Measurements from ENCODE around the gene ZDHHC13. TPM values are rescaled to one million over a fixed set of nuclear protein-coding genes. Genes with fewer than 3 reads are reported as not detected.

The ZDHHC13 gene, protein sequence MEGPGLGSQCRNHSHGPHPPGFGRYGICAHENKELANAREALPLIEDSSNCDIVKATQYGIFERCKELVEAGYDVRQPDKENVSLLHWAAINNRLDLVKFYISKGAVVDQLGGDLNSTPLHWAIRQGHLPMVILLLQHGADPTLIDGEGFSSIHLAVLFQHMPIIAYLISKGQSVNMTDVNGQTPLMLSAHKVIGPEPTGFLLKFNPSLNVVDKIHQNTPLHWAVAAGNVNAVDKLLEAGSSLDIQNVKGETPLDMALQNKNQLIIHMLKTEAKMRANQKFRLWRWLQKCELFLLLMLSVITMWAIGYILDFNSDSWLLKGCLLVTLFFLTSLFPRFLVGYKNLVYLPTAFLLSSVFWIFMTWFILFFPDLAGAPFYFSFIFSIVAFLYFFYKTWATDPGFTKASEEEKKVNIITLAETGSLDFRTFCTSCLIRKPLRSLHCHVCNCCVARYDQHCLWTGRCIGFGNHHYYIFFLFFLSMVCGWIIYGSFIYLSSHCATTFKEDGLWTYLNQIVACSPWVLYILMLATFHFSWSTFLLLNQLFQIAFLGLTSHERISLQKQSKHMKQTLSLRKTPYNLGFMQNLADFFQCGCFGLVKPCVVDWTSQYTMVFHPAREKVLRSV
- 10 to 100 TPM in 3 of 4 donors, 1 to 10 TPM in 1; 7.4 to 31.5 (median 12.7) TPM for total RNA-seq

GRCh38 chr11:19116971-19117759 is at the start of gene ZDHHC13:
ZDHHC13 (plus strand) TSS chr11:19117168; CDS start chr11:19117250, 82 bp downstream.
- Histone ChIP-seq H3K9me3 (no peaks in the 10 kb centered on the region), H3K36me3 (no peaks in the 10 kb centered on the region), H3K27ac (peak within 1 kb of the TSS; percentile 55 to 59), H3K27me3 (no peaks in the 10 kb centered on the region), H3K4me1 (no peaks in the 10 kb centered on the region), H3K4me3 (peak within 1 kb of the TSS; percentile 65 to 98)
- DNase-seq: peak; percentile 90 to 93
- peak; percentile 45 to 52 for TF ChIP-seq POLR2A (IDR thresholded peaks at IDR 0.05)
- peak in 1 of 4 experiments; percentile 26 for TF ChIP-seq CTCF (IDR thresholded peaks at IDR 0.05)
- intact Hi-C loops (cut with DNase I; ENCODE audit: low total_unique reads): no loop called here

- intact Hi-C loops (cut with DNase I; ENCODE audit: low total_unique reads): no loop called here
- no peak for TF ChIP-seq POLR2A (IDR thresholded peaks at IDR 0.05)
- peak; percentile 85 to 94 (median 92) for TF ChIP-seq CTCF (IDR thresholded peaks at IDR 0.05)
- H3K4me3 ChIP-seq: no peak overlapping the region
- DNase-seq: peak; percentile 55
- no peaks in the 10 kb centered on the region for H3K4me1 ChIP-seq
- no peaks in the 10 kb centered on the region for H3K9me3 ChIP-seq
- peaks cover 0 to 6% of the 10 kb centered on the region in 2 donors for H3K27me3 ChIP-seq
- no peaks in the 10 kb centered on the region for H3K36me3 ChIP-seq
- no peak overlapping the region for H3K27ac ChIP-seq
Observed at GRCh38 chr11:19071255-19071654, 45.7 kb upstream of the ZDHHC13 start.

DNA sequence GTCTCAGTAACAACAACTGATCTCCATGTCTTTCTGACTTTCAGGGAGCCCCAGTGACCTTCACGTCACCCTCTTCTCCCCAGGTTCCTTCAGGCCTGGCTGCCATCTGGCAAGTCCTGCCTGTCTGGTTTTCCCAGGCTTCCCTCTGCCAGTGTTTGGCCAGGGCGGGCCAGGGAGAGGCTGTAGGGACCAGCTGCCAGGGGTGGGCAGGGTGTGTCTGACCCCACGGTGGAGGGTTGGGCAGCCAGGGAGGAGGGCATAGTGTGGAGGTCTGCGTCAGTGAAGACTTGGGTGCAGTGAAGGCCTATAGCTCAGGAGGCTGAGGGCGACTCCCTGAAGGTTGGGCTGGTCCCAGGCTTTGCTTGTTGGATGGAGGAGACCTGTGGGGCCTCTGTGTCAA is 44.5 kb upstream of the ZDHHC13 start:
- Histone ChIP-seq H3K27ac (no peak overlapping the region), H3K4me3 (no peak overlapping the region), H3K9me3 (no peaks in the 10 kb centered on the region), H3K4me1 (no peaks in the 10 kb centered on the region), H3K27me3 (peaks cover 0 to 6% of the 10 kb centered on the region in 2 donors), H3K36me3 (no peaks in the 10 kb centered on the region)
- DNase-seq: no peak
- no peak for TF ChIP-seq CTCF (IDR thresholded peaks at IDR 0.05)
- no peak for TF ChIP-seq POLR2A (IDR thresholded peaks at IDR 0.05)
- intact Hi-C loops (cut with DNase I; ENCODE audit: low total_unique reads): no loop called here

- H3K27ac ChIP-seq: no peak overlapping the region
- H3K4me3 ChIP-seq: no peak overlapping the region
- H3K4me1 ChIP-seq: no peaks in the 10 kb centered on the region
- DNase-seq: no peak
- peaks cover 0 to 2% of the 10 kb centered on the region in 2 donors for H3K27me3 ChIP-seq
- intact Hi-C loops (cut with DNase I; ENCODE audit: low total_unique reads): no loop called here
- no peaks in the 10 kb centered on the region for H3K9me3 ChIP-seq
- no peaks in the 10 kb centered on the region for H3K36me3 ChIP-seq
- no peak for TF ChIP-seq CTCF (IDR thresholded peaks at IDR 0.05)
- TF ChIP-seq POLR2A (IDR thresholded peaks at IDR 0.05): no peak
Observed at GRCh38 chr11:19073454-19074415, 43.2 kb upstream of the ZDHHC13 start.
